HG03280 (cell line): Measurements from ENCODE around the gene BCLAF1.
"Not testable (repeated sequence)": the region's sequence is repeated elsewhere in the genome, so short reads cannot be mapped to it uniquely, and the experiment has no call there.

ENCODE experiments used
- ATAC-seq: cut with Tn5 transposase; IDR thresholded peaks from one replicate; pipeline ENCODE4 v1.9.1; 2021; ENCODE audit warnings: mild to moderate bottlenecking, moderate library complexity; ENCODE audit not compliant: unreplicated experiment

The BCLAF1 gene

DNA sequence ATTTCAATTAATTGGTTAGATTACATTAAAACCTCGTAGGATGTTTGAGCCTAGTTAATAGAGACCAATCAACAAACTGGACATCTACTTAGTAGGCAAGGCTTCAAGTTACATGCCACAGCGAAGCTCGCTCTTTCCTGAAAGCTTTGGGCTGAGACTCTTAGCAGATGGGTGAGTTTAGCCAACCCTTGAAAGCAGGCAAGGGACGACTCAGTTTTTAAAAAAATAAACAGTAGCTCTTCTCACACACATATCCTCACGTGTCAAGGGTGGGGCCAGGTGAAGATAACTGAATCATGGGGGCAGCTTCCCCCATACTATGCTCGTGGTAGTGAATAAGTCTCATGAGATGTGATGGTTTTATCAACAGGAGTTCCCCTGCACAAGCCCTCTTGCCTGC, 40.3 kb downstream of the BCLAF1 start:
- ATAC-seq = no peak

DNA sequence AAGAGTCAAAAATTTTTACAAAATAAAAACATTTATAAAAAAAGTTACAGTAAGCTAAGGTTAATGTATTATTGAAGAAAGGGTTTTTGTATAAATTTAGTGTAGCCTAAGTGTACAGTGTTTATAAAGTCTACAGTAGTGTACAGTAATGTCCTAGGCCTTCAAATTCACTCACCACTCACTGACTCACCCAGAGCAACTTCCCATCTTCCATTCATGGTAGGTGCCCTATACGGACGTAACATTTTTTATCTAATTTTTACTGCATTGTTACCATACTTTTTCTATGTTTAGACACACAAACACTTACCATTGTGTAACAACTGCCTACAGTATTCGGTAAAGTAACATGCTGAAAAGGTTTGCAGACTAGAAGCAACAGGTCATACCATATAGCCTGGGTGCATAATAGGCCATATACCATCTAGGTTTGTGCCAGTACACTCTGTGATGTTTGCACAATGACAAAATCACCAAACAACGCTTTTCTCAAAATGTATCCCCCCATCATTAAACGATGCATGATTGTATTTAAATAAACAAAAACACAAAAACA, 45.5 kb downstream of the BCLAF1 start:
- no peak for ATAC-seq

DNA sequence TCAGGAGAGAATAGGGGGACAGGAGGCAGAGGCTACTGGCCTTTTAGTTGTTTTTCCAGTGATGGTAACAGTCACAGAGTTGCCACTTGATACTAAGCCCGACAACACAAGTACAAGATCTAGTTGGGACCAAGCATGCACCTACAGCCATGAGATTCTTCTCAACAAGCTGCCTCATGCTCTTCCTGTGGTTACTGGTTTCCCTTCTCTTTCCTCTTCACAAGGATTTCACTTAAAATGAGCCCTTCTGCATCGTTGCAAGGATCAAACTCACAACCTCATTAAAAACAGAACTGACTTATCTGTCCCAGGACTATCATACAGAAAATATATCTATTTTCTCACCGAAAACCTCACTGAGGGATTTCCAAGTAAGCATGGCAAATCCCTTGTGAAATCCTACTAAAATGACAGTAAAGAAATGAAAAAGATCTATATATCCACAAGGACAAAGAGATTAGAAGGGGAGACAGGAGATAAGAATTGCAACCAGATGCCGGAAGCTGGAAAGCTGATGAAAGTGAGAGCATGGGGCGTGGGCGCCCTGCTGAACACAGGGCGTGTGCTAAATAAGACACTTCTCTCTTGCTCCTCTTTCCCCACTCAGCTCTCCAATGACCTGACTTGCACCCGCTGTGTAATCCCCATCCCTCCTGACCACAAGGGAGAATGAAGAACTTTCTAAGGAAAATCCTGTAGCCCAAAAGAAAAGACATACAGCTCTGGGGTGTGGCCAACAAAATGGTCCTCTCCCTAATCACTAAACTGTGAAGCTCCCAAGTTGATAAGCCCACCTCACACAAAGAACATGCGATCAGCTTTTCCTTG, 53.0 kb downstream of the BCLAF1 start:
- ATAC-seq = no peak

DNA sequence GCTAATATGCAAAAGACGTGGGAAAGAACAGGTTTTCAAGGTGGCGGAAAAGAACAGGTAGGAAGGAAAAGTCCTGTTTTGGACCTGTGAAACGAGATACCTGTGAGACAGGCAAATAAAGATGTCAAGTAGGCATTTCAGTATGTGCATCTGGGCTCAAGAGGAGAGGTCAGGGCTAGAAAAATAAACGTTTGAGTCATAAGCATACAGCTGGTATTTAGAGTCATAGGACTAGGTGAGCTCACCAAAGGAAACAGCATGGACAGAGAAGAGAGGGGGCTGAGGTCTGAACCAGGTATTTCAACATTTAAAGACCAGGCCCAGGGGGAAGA, 54.4 kb downstream of the BCLAF1 start:
- no peak for ATAC-seq

DNA sequence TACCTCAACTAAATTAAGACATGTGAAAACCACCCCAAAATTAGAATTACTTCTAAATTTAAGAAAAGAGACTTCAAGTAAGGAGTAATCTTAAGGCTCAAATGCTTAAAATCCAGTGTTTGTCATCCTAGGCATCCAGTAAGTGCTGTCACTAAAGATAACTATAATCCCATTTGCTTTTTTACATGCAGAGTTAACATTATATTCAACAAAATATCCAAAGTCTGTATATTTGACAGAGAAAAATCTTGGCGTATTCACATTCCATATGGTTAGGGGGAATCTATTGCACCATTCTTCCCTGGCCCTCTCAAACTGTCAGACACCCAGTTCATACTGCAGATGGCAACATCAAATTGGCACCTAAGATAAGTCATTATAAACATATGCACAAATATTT, 56.9 kb downstream of the BCLAF1 start:
- no peak for ATAC-seq

DNA sequence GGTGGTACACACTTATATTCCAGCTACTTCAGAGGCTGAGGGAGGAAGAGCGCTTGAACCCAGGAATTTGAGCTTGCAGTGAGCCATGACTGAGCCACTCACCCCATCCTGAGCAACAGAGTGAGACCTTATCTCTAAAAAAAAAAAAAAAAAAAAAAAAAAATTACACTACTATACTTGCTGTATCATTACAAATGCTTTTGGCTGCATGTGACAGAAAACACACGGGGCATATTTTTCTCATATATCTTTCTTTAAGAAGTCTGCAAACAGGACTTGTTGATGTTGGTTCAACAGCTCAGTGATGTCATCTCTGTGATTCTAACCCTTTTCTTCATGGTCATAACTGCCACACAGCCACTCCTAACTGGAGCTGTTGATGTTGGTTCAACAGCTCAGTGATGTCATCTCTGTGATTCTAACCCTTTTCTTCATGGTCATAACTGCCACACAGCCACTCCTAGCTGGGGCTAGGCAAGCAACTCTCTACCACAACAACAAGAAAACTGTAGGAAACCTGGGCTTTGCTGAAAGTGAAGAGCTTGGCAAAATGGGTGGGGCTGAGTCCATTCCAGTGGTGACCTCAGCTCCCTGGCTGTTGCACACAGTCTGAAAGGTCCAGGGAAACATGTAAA, 59.3 kb downstream of the BCLAF1 start:
- no peak for ATAC-seq

DNA sequence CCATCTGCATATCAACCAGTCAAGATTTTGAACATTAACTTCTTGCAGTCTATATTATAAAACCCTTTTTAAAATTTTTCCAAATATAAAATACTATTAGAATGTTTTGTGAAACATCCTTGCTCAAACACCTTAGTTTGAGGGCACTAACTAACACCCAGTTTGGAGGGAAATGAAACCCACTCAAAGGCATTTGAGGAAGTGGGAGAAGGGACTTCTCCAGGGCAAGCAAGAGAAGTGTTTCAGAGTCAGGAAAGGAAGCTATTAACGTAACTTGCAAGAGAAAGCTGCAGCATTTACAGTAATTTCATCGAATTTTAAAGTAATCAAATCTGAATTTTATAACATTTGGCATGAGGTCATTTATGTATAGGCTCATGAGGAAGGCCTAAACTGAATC, 60.8 kb downstream of the BCLAF1 start:
- no peak for ATAC-seq

DNA sequence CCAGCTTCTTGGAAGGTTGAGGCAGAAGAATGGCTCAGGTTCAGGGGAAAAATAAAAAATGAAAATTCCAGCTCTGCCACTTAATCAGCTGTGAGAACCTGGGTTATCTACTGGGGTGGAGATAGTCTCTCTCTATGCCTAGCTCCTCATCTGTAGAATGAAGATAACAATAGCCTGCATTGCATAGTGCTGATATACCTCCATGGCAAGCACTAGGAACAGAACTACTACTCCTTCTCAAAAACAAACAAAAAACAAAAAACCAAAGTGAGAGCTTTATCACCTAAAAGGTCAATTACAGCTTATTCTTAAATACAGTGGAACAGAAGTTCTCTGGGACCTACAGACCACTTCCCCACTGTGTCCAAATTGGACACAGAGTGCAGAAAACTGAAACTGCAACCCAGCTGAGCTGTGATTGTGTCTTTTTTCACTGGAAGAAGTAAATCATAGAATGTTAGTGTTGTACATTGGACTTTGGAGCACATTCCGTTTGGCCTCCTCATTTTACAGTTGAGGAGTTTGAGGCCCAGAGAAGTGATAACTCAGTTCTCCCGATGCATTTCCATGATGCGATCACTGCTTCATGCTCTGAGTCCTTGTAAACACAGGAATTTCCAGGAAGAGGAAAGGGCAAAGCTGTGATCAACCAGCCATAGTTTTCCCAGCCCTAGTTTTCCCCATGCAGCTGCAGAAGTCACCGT, 62.8 kb downstream of the BCLAF1 start:
- ATAC-seq = peak; percentile 32

DNA sequence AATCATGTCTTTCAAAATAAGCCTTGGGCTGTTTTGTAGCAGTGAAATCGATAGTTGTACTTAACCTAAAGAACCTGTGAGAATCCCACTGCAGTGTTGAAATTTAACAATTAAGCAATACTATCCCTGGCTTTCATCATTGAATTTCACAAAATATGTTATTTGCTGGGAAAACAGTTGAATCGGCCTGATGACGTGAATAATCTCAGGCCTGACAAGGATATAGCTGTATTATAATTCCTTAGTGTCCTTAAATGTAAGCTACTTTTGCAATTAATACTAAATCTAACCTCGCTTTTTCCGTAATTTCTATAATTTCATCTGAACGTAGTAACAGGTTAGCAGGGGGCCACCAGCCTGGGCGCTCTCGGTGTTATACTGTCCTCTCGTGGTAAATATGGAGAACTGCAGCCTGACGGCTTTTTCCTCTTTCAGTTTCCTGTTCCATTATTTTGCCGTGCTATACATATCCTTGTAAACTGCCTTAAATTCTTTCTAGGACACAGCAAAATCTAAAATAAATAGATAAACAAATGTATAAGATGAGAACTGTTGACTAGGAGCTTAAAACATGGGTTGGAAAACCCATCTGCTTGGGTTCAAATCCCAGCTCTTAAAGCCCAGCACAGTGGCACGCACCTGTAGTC, 63.5 kb downstream of the BCLAF1 start:
- ATAC-seq = peak; percentile 87

DNA sequence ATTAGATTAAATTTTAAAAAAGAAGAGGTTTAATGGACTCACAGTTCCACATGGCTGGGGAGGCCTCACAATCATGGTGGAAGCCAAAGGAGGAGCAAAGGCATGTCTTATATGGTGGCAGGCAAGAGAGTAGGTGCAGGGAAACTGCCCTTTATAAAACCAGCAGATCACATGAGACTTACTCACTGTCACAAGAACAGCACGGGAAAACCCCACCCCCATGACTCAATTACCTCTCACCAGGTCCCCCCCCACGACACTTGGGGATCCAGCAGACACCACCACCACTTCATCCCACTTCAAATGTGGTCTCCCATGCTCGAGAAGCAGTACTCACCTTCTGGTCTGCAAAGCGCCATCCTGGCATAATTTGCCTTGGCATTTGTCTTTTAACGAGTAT, 64.2 kb downstream of the BCLAF1 start:
- no peak for ATAC-seq

DNA sequence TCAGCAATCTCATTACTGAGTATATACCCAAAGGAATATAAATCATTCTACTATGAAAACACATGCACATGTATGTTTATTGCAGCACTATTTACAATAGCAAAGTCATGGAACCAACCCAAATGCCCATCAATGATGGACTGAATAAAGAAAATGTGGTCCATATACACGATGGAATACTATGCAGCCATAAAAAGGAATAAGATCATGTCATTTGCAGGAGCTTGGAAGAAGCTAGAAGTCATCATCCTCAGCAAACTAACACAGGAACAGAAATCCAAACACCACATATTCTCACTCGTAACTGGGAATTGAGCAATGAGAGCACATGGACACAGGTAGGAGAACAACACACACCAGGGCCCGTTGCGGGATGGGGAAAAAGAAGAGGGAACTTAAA, 64.7 kb downstream of the BCLAF1 start:
- not testable (repeated sequence) for ATAC-seq

DNA sequence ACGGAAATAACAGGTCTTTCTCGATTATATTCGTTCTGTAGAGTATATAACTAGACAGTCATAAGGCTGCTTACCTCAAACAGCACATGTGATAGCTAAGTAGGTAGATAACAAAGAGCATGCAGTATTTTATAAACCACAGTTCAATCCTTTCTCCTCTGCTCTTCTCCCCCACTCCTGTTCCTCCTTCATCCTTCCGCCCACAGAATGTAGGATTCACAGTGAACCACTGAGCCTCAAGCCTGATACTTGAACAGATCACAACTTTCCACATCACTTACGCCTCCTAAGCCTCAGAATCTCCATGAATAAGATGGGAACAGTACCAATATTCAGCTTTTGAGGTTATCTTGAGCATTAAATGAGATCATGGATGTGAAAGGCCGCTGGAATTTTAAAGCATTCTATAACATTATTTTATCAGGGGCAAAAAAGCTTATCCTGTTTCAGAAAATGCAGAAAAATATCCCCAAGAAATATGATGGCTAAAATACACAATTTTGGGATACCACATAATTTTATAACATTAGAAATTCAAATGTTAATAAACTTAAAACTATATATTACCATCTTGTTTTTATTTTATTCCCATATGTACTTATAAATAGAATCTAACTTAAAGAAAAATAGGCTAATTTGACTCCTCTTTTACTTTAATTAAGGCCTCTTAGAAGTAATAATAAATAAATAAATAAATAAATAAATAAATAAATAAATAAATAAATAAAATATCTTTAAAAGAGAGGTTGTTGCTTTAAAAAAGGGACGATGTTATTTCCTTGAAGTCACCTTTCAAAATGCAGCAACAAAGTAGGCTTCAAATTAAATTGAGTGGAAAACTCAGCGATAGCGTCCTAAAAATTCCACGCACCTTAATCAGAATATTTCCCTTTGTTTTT, 72.9 kb downstream of the BCLAF1 start:
- no peak for ATAC-seq

DNA sequence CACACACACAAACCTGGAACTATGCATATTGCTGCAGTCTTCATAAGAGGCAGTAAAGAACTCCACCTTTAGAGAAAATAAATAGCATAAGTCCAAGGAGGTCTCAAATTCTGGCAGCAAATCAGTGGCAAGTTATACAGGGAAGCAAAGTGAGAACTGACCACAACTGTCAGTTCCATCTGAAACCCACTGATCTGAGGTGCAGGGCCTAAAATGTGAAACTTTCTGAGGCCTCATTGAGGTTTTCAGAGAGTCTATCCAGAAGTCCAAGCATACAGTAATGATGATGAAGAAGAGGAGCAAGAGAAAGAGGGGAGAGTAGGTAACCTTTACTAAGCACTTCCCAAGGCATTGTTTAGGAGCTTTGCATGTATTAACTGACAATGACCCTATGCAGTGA, 75.8 kb downstream of the BCLAF1 start:
- no peak for ATAC-seq

DNA sequence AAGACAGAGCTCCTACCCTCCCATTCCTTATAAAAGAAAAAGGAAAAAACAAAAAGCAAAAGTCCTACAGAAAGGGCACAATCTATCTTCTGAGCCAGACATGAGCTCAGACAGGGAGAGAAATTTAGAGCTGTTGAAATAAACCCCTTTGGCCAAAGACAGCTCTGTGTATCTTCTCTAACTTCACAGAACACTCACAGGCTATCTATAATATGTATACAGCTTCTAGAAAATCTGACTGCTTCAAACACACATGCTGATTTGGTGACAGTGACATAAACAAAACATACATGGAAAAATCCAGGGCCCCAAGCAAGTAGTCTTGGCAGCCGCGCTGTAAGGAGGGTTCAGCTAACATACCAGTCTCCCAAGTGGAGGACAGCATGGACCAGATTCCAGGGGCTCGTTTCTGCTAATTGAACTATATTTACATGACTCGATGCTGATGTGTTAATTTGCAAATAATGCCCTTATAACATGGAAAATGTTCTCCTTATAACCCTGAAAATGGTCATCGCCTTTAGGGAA, 76.6 kb downstream of the BCLAF1 start:
- ATAC-seq = no peak

DNA sequence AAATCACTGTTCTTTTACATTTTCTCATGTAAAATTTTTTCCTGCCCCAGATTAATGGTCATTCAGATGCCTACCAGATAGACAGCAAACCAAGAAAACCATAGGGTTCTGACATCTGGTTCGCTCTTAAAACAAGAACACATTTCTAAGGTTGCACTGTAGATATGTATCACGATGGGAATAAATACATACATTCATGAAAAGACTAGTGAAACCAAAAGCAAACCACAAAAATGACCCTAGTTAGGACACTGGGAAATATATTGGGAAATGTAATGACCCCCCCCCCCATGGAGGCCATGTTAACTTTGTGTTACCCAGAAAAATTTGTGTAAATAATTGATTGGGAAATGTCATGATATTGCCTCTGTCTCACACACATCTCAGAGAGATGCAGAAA, 77.0 kb downstream of the BCLAF1 start:
- no peak for ATAC-seq

DNA sequence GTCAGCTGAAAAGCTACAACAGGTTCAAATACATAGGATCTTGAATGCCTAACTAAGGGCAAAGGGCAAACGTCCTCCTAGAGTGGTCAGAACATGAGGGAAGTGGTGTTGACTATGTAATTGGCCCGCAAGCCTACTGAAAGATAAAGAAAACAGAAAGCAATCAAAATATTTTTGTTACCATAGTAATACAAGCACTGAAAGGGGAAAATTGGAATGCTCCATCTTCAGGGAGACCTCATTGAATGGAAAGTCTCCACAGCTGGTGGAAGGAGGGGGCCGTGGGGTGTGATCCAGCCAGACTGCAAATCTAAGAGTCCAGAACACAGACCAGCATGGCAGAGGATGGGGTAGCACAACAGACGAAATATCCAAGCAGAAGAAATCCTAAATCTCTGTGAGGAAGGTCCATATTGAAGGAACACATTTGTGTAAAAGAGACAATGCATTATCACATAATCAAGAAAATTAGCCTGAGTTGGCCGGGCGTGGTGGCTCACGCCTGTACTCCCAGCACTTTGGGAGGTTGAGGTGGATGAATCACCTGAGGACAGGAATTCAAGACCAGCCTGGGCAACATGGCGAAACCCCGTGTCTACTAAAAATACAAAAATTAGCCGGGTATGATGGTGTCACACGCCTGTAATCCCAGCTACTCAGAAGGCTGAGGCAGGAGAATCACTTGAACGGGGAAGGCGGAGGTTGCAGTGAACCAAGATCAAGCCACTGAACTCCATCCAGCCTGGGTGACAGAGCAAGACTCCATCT, 79.1 kb downstream of the BCLAF1 start:
- ATAC-seq = no peak

DNA sequence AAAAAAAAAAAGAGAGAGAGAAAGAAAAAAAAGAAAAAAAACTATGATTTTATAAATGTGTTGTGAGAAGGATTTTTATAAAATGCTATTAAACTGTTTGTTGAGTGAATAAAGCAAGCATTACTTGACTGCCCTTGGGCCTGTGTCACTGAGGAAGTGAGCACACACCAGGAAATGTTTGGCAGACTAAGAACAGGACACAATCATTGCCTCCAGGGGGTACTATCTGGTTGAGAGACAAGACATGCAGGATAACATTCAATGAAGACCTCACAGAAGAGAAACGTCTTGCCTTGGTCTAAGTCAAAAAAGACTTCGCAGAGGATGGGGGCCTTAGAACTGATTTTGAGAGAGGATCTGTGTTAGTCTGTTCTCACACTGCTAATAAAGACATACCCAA, 80.2 kb downstream of the BCLAF1 start:
- no peak for ATAC-seq

DNA sequence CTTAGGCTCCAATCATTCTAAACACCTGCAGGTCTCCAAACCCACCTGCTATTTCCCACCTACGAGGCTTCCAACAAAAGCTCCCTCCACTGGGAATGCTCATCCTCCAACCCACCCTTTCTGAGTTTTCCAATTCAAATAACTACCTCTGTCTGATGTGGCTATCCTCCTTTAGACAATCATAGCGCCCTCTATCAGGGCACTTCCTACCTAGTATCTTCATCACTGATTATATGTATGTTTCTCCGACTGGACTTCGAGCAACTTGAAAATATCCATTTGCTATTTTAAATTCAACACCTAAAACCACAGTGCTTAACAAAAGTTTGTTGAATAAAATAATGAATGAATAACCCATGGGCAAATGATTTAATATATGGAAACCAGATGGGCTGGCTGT, 80.9 kb downstream of the BCLAF1 start:
- ATAC-seq = no peak
